Stimulated activated memory B cell treated with anti-CD40 and anti-IgM and Interleukin-4, amounts not matched to agents 10 μg/mL and 1 μg/mL and 100 μg/mL, for 72 hours (primary cell): Measurements from ENCODE around the gene MARK4.
A peak's percentile ranks its signal among the peaks of the same experiment; 100 is the strongest.
"Not testable (repeated sequence)": the region's sequence is repeated elsewhere in the genome, so short reads cannot be mapped to it uniquely, and the experiment has no call there.

Experiments used
- ATAC-seq: fragments of 150-1000 bp; cut with Tn5 transposase; 2 replicates; pipeline ENCODE4 v1.10.0; 2021
- H3K27ac Mint-ChIP-seq: one replicate; pipeline ENCODE4 v1.8.0; 2022; ENCODE audit warnings: mild to moderate bottlenecking, mixed read lengths
- H3K27me3 Mint-ChIP-seq: one replicate; pipeline ENCODE4 v1.8.0; 2022; ENCODE audit warnings: mixed read lengths
- H3K36me3 Mint-ChIP-seq: one replicate; pipeline ENCODE4 v1.8.0; 2022; ENCODE audit warnings: mixed read lengths
- H3K4me1 Mint-ChIP-seq: one replicate; pipeline ENCODE4 v1.8.0; 2022; ENCODE audit warnings: mixed read lengths
- H3K4me3 Mint-ChIP-seq: one replicate; pipeline ENCODE4 v1.8.0; 2022; ENCODE audit warnings: mild to moderate bottlenecking, moderate library complexity, mixed read lengths
- H3K9me3 Mint-ChIP-seq: one replicate; pipeline ENCODE4 v1.8.0; 2022; ENCODE audit warnings: mixed read lengths

Gene MARK4

DNA sequence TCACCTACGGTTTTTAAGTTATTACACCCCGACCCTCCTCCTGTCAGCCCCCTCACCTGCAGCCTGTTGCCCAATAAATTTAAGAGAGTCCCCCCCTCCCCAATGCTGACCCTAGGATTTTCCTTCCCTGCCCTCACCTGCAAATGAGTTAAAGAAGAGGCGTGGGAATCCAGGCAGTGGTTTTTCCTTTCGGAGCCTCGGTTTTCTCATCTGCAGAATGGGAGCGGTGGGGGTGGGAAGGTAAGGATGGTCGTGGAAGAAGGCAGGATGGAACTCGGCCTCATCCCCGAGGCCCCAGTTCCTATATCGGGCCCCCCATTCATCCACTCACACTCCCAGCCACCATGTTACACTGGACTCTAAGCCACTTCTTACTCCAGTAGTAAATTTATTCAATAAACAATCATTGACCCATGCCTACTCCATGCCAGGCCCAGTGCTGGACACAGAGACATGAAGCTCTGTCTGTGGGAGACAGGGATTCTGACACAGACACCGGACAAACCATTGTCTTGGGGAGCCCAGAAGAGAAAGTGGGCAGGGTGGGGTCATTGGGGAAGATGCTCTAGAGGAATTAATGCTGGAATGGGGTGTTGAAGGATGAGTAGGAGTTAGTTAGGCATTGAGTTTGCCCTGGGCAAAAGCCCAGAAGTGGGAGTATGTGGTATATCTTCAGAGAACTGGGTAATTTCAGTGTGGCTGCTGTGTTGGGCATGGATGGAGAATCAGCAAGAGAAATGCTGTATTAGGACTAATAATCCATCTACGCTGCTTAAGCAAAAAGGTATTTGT is 52.4 kb downstream of the MARK4 start:
- Mint-ChIP-seq H3K36me3 (peaks cover 33% of the 10 kb centered on the region), H3K27ac (no peak overlapping the region), H3K4me1 (peaks cover 8% of the 10 kb centered on the region), H3K27me3 (no peaks in the 10 kb centered on the region), H3K4me3 (no peak overlapping the region), H3K9me3 (peaks cover 6% of the 10 kb centered on the region)
- ATAC-seq = no peak

- peaks cover 6% of the 10 kb centered on the region for H3K9me3 Mint-ChIP-seq
- no peak overlapping the region for H3K27ac Mint-ChIP-seq
- ATAC-seq = no peak
- H3K4me3 Mint-ChIP-seq = no peak overlapping the region
- H3K4me1 Mint-ChIP-seq = peaks cover 8% of the 10 kb centered on the region
- H3K36me3 Mint-ChIP-seq = peaks cover 25% of the 10 kb centered on the region
- no peaks in the 10 kb centered on the region for H3K27me3 Mint-ChIP-seq
Measured at GRCh38 chr19:45304141-45304926, 53.3 kb downstream of the MARK4 start.

DNA sequence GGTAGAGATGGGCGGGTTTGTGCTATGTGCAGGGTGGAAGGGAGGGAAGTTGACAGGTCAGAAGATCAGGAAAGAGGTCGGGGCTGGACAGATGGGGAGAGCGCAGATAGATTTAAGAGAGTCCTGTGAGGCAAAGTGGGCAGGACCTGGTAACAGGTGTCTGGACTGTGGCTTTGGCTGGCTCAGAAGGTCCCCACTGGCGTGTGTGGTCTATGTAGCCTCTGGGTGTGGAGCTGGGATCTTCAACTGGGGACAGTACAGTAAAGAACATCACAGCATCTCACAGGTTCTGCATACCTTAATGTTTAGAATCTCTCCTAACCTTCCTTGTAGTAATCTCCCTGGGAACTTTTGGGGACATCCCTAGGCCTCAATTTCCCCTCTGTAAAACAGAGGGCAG is 53.9 kb downstream of the MARK4 start:
- Mint-ChIP-seq H3K36me3 (peaks cover 18% of the 10 kb centered on the region), H3K4me1 (peaks cover 8% of the 10 kb centered on the region), H3K4me3 (no peak overlapping the region), H3K9me3 (peaks cover 6% of the 10 kb centered on the region), H3K27ac (no peak overlapping the region), H3K27me3 (no peaks in the 10 kb centered on the region)
- ATAC-seq = peak; percentile 13

GRCh38 chr19:45305421-45305820 is 54.4 kb downstream of the MARK4 start:
- H3K4me1 Mint-ChIP-seq = peaks cover 8% of the 10 kb centered on the region
- peaks cover 14% of the 10 kb centered on the region for H3K36me3 Mint-ChIP-seq
- no peaks in the 10 kb centered on the region for H3K27me3 Mint-ChIP-seq
- no peak for ATAC-seq
- H3K4me3 Mint-ChIP-seq = no peak overlapping the region
- peaks cover 6% of the 10 kb centered on the region for H3K9me3 Mint-ChIP-seq
- no peak overlapping the region for H3K27ac Mint-ChIP-seq

DNA sequence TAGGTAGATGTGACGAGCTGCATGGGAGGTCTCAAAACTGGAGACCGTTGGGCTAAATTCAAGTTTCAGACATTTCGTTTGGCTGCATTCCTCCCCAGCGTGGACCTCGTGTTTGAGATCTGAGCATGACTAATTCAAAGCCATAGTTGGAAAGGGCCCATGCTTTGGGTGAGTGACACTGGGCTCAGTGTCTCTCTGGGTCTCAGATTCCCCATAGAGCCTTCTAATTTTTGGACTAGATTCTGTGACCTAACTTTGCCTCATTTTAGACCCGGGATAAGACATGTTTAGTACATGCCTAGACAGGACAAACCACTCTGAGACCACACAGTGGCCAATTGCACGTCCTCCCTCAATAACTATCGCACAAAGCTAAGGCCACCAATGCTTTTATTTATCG is 55.0 kb downstream of the MARK4 start:
- Mint-ChIP-seq H3K36me3 (peaks cover 13% of the 10 kb centered on the region), H3K9me3 (peaks cover 6% of the 10 kb centered on the region), H3K4me1 (peaks cover 8% of the 10 kb centered on the region), H3K4me3 (no peak overlapping the region), H3K27me3 (peaks cover 1% of the 10 kb centered on the region), H3K27ac (no peak overlapping the region)
- no peak for ATAC-seq

GRCh38 chr19:45306518-45307027 is 55.5 kb downstream of the MARK4 start:
- Mint-ChIP-seq H3K4me3 (no peak overlapping the region), H3K27ac (no peak overlapping the region), H3K27me3 (peaks cover 6% of the 10 kb centered on the region), H3K4me1 (peaks cover 8% of the 10 kb centered on the region), H3K9me3 (peaks cover 6% of the 10 kb centered on the region), H3K36me3 (peaks cover 13% of the 10 kb centered on the region)
- ATAC-seq = no peak

- peaks cover 14% of the 10 kb centered on the region for H3K27me3 Mint-ChIP-seq
- peaks cover 8% of the 10 kb centered on the region for H3K4me1 Mint-ChIP-seq
- peaks cover 6% of the 10 kb centered on the region for H3K36me3 Mint-ChIP-seq
- no peak overlapping the region for H3K27ac Mint-ChIP-seq
- no peak for ATAC-seq
- H3K9me3 Mint-ChIP-seq = peaks cover 6% of the 10 kb centered on the region
- H3K4me3 Mint-ChIP-seq = no peak overlapping the region
Measured at GRCh38 chr19:45307361-45307760, 56.3 kb downstream of the MARK4 start.

DNA sequence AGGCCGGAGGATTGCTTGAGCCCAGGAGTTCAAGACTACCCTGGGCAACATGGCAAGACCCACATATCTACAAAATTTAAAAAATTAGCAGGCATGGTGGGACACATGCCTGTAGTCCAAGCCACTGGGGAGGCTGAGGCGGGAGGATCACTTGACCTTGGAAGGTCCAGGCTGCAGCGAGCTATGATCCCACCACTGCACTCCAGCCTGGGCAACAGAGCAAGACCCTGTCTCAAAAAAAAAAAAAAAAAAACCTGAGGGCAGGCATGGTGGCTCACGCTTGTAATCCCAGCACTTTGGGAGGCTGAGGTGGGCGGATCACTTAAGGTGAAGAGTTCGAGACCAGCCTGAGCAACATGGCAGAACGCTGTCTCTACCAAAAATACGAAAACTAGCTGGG is 58.3 kb downstream of the MARK4 start:
- not testable (repeated sequence) for H3K9me3 Mint-ChIP-seq, ATAC-seq, H3K36me3 Mint-ChIP-seq, H3K27ac Mint-ChIP-seq, H3K4me1 Mint-ChIP-seq, H3K4me3 Mint-ChIP-seq
- H3K27me3 Mint-ChIP-seq = peaks cover 29% of the 10 kb centered on the region

GRCh38 chr19:45311621-45312020 is 60.5 kb downstream of the MARK4 start:
- no peaks in the 10 kb centered on the region for H3K36me3 Mint-ChIP-seq
- H3K27me3 Mint-ChIP-seq = peaks cover 52% of the 10 kb centered on the region
- H3K4me1 Mint-ChIP-seq = no peaks in the 10 kb centered on the region
- peaks cover 2% of the 10 kb centered on the region for H3K9me3 Mint-ChIP-seq
- no peak overlapping the region for H3K27ac Mint-ChIP-seq
- ATAC-seq = no peak
- H3K4me3 Mint-ChIP-seq = no peak overlapping the region

DNA sequence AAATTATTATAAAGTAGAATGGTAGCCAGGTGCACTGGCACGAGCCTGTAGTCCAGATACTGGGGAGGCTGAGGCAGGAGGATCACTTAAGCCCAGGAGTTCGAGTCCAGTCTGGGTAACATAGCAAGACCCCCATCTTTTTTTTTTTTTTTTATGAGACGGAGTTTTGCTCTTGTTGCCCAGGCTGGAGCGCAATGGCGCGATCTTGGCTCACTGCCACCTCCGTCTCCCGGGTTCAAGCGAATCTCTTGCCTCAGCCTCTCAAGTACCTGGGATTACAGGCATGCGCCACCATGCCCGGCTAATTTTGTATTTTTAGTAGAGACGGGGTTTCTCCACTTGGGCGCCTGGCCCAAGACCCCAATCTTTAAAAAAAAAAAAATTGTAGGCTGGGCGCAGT is 61.2 kb downstream of the MARK4 start:
- H3K27ac Mint-ChIP-seq, ATAC-seq, H3K36me3 Mint-ChIP-seq, H3K4me1 Mint-ChIP-seq, H3K9me3 Mint-ChIP-seq, H3K4me3 Mint-ChIP-seq: not testable (repeated sequence)
- peaks cover 59% of the 10 kb centered on the region for H3K27me3 Mint-ChIP-seq

- H3K27me3 Mint-ChIP-seq = peaks cover 73% of the 10 kb centered on the region
Measured at GRCh38 chr19:45314708-45315245, 63.7 kb downstream of the MARK4 start.

DNA sequence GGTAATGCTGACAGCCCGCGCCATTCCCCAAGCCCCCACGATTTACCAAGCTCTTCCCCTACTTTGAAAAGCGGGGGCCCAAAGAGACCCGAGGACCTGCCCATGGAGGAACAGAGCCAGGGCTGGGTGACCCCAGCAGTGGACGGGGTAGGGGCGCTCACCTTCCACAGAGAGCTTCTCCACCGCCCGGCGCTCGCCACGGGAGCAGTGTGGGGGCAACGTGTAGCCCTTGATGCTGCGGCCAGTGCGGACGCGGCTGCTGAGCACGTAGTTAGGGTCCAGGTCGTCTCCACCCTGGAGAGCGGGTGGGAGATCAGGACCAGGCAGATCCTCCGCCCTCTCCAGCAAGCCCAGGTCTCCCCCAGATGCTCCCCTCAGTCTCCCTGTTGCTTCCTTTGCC is 64.2 kb downstream of the MARK4 start:
- Mint-ChIP-seq H3K27me3 (peaks cover 73% of the 10 kb centered on the region), H3K4me3 (no peak overlapping the region), H3K9me3 (no peaks in the 10 kb centered on the region), H3K4me1 (no peaks in the 10 kb centered on the region), H3K36me3 (no peaks in the 10 kb centered on the region), H3K27ac (no peak overlapping the region)
- ATAC-seq = peak; percentile 41

More at GRCh38 chr19:45314708-45315245, 63.7 kb downstream of the MARK4 start:
- ATAC-seq = no peak
- H3K27ac Mint-ChIP-seq = no peak overlapping the region
- H3K9me3 Mint-ChIP-seq = no peaks in the 10 kb centered on the region
- H3K4me3 Mint-ChIP-seq = no peak overlapping the region
- H3K4me1 Mint-ChIP-seq = no peaks in the 10 kb centered on the region
- no peaks in the 10 kb centered on the region for H3K36me3 Mint-ChIP-seq

- Mint-ChIP-seq H3K27me3 (peaks cover 76% of the 10 kb centered on the region), H3K9me3 (no peaks in the 10 kb centered on the region), H3K4me1 (peaks cover 3% of the 10 kb centered on the region), H3K27ac (no peak overlapping the region), H3K4me3 (no peak overlapping the region), H3K36me3 (no peaks in the 10 kb centered on the region)
- ATAC-seq = no peak
Measured at GRCh38 chr19:45320997-45321775, 70.1 kb downstream of the MARK4 start.

DNA sequence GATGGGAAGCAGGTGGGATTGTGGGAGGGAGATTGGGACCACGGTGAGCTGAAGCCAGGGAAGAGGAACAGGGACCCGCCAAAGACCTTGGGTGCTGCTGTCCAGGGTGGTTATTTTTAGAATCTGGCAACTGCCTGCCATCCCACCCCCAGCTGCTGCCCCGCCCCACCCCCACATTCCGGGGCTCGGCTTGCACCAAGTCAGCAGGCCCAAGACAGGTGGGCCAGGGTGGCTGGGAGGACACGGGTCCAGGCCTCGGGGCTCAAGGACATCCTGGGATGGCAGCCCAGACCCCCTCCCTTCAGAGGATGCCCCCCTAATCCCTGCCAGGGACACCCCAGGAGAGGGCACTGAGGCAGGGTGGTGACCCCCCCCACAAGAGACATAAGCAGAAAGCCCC is 70.8 kb downstream of the MARK4 start:
- Mint-ChIP-seq H3K27ac (no peak overlapping the region), H3K9me3 (no peaks in the 10 kb centered on the region), H3K4me1 (peaks cover 8% of the 10 kb centered on the region), H3K36me3 (no peaks in the 10 kb centered on the region), H3K4me3 (no peak overlapping the region), H3K27me3 (peaks cover 75% of the 10 kb centered on the region)
- ATAC-seq = no peak

DNA sequence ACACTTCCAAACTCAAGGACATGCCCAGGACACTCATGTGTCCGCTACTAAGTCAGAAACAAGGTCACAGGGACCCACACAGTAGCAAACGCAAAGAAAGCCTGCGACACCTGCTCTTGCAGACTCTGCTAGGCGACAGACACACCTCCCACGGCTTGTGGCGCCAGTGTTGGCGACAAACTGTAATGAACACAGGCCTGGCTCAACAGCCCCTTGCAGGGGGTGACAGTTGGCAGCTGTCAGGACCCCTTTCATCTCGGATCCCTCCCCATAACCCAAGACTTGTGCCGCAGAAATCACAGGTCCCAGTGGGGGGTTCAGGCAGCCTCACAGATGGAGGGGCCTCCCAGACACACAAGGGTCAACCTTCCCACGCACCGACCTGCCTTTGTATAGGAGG is 71.2 kb downstream of the MARK4 start:
- Mint-ChIP-seq H3K4me1 (peaks cover 8% of the 10 kb centered on the region), H3K36me3 (no peaks in the 10 kb centered on the region), H3K27me3 (peaks cover 71% of the 10 kb centered on the region), H3K27ac (no peak overlapping the region), H3K9me3 (no peaks in the 10 kb centered on the region), H3K4me3 (no peak overlapping the region)
- no peak for ATAC-seq
